Brain microvascular endothelial cell (primary cell): ENCODE data around the gene NCOA6.
A peak's percentile ranks its signal among the peaks of the same experiment; 100 is the strongest.

ENCODE experiments used
- DNase-seq: peaks from one replicate; pipeline ENCODE4 v3.0.0-alpha.2; 2020
- H3K27ac ChIP-seq: fragments of 250-450 bp; sonication (Bioruptor Pico); 2 replicates; pipeline ENCODE4 v1.5.1; 2020; ENCODE audit warnings: mild to moderate bottlenecking, moderate library complexity
- H3K27me3 ChIP-seq: fragments of 250-450 bp; sonication (Bioruptor Pico); replicated peaks from 2 replicates; pipeline ENCODE4 v1.5.1; 2020; ENCODE audit warnings: mild to moderate bottlenecking
- H3K36me3 ChIP-seq: fragments of 250-450 bp; sonication (Bioruptor Pico); replicated peaks from 2 replicates; pipeline ENCODE4 v1.5.1; 2020; ENCODE audit warnings: mild to moderate bottlenecking
- H3K4me3 ChIP-seq: 2 replicates; pipeline ENCODE4 v1.5.1; 2011; ENCODE audit warnings: low read depth, mild to moderate bottlenecking, control low read depth, low read length, moderate library complexity
- in situ Hi-C: cut with HindIII; loops from 2 replicates; pipeline ENCODE4 v1.10.0; 2017; ENCODE audit warnings: low sequenced_read_pairs, low pct_ligation_motif_present
- TF ChIP-seq, protein P1 (sequence below): IDR thresholded peaks from 2 replicates; pipeline ENCODE4 v1.5.1; 2011; ENCODE audit warnings: low read depth, mild to moderate bottlenecking, moderate library complexity, low read length, control low read depth, inconsistent platforms; ENCODE audit errors: missing control alignments

Gene NCOA6

GRCh38 chr20:34711813-34712430 lies 113.5 kb downstream of the NCOA6 start:
- H3K4me3 ChIP-seq = no peak overlapping the region
- H3K27me3 ChIP-seq = no peaks in the 10 kb centered on the region
- TF ChIP-seq, protein P1, sequence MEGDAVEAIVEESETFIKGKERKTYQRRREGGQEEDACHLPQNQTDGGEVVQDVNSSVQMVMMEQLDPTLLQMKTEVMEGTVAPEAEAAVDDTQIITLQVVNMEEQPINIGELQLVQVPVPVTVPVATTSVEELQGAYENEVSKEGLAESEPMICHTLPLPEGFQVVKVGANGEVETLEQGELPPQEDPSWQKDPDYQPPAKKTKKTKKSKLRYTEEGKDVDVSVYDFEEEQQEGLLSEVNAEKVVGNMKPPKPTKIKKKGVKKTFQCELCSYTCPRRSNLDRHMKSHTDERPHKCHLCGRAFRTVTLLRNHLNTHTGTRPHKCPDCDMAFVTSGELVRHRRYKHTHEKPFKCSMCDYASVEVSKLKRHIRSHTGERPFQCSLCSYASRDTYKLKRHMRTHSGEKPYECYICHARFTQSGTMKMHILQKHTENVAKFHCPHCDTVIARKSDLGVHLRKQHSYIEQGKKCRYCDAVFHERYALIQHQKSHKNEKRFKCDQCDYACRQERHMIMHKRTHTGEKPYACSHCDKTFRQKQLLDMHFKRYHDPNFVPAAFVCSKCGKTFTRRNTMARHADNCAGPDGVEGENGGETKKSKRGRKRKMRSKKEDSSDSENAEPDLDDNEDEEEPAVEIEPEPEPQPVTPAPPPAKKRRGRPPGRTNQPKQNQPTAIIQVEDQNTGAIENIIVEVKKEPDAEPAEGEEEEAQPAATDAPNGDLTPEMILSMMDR = no peak
- H3K27ac ChIP-seq = no peak overlapping the region
- H3K36me3 ChIP-seq = peaks cover 8% of the 10 kb centered on the region
- no peak for DNase-seq
- in situ Hi-C loops = no loop called here

- TF ChIP-seq, protein P1 = no peak
- no peak overlapping the region for H3K27ac ChIP-seq
- no peak overlapping the region for H3K4me3 ChIP-seq
- no peaks in the 10 kb centered on the region for H3K27me3 ChIP-seq
- peaks cover 8% of the 10 kb centered on the region for H3K36me3 ChIP-seq
- in situ Hi-C loops = no loop called here
- DNase-seq = no peak
Observed at GRCh38 chr20:34710861-34711574, 114.4 kb downstream of the NCOA6 start.

- DNase-seq = no peak
- Histone ChIP-seq H3K36me3 (peaks cover 8% of the 10 kb centered on the region), H3K27ac (no peak overlapping the region), H3K4me3 (peak overlapping the region; percentile 51), H3K27me3 (no peaks in the 10 kb centered on the region)
- in situ Hi-C loops = no loop called here
- TF ChIP-seq, protein P1 = no peak
Observed at GRCh38 chr20:34710568-34710839, 114.9 kb downstream of the NCOA6 start.

GRCh38 chr20:34709831-34710567 lies 115.5 kb downstream of the NCOA6 start:
- Histone ChIP-seq H3K27ac (peak overlapping the region; percentile 66), H3K36me3 (peaks cover 6% of the 10 kb centered on the region), H3K27me3 (no peaks in the 10 kb centered on the region), H3K4me3 (peak overlapping the region; percentile 67)
- TF ChIP-seq, protein P1 = peak; percentile 40
- in situ Hi-C loops = no loop called here
- DNase-seq = peak; percentile 45

GRCh38 chr20:34709044-34709830 lies 116.2 kb downstream of the NCOA6 start:
- TF ChIP-seq, protein P1 = no peak
- in situ Hi-C loops = no loop called here

More at GRCh38 chr20:34709044-34709830, 116.2 kb downstream of the NCOA6 start:
- DNase-seq = peak; percentile 49
- Histone ChIP-seq H3K36me3 (peaks cover 3% of the 10 kb centered on the region), H3K27me3 (no peaks in the 10 kb centered on the region), H3K27ac (peak overlapping the region; percentile 66), H3K4me3 (peak overlapping the region; percentile 67)
